ENCODE data around the gene ACTN4.
"Not testable (repeated sequence)": the region's sequence is repeated elsewhere in the genome, so short reads cannot be mapped to it uniquely, and the experiment has no call there.

Gene ACTN4

GRCh38 chr19:38770228-38770948 lies 122.9 kb downstream of the ACTN4 start:
- DNase-seq (ENCODE audit: low spot score) = not testable (repeated sequence)

- DNase-seq (ENCODE audit: low spot score) = not testable (repeated sequence)
Observed at GRCh38 chr19:38770949-38771275, 123.5 kb downstream of the ACTN4 start.

- DNase-seq (ENCODE audit: low spot score) = not testable (repeated sequence)
Observed at GRCh38 chr19:38771569-38771968, 124.1 kb downstream of the ACTN4 start.

GRCh38 chr19:38773469-38774177 lies 126.2 kb downstream of the ACTN4 start, which contains the start of gene LGALS7:
LGALS7 (minus strand) TSS chr19:38773517; CDS start chr19:38773492, 25 bp downstream.
- no peak for DNase-seq (ENCODE audit: low spot score)

- DNase-seq (ENCODE audit: low spot score) = no peak
Observed at GRCh38 chr19:38774181-38774950, 126.9 kb downstream of the ACTN4 start.

- no peak for DNase-seq (ENCODE audit: low spot score)
Observed at GRCh38 chr19:38778733-38779132, 131.3 kb downstream of the ACTN4 start.

- DNase-seq (ENCODE audit: low spot score) = no peak
Observed at GRCh38 chr19:38780443-38780842, 133.0 kb downstream of the ACTN4 start.

GRCh38 chr19:38781058-38781457 lies 133.6 kb downstream of the ACTN4 start:
- DNase-seq (ENCODE audit: low spot score) = no peak

Data from CD4-positive, alpha-beta T cell treated with Interleukin-2 at 100 ng/mL for 4 hours (primary cell).